A549 (cell line): Measurements from ENCODE around the gene CREB5. TPM values are rescaled to one million over a fixed set of nuclear protein-coding genes. Genes with fewer than 3 reads are reported as not detected.

Experiments used
- ATAC-seq, 2 experiments: fragments of 200-7000 bp in 1 of 2; fragments of >200 bp in 1 of 2; cut with Nextera tagmentation in 1 of 2; cut with Tn5 transposase in 1 of 2; 3 replicates each; pipeline versions ENCODE4 v1.8.0 to v1.9.1; 2018 to 2020; ENCODE audit warnings: mild to moderate bottlenecking in 1 of 2, moderate library complexity in 1 of 2
- CTCF ChIA-PET: fragments of 300-600 bp; sonication (Branson Sonifier 250); formaldehyde crosslinking; extraction: SDS; loops from one replicate; lab custom pipeline; 2021; ENCODE audit warnings: antibody characterized with exemption, inconsistent platforms; lab: Yijun Ruan, JAX
- POLR2A ChIA-PET: fragments of 350-600 bp; formaldehyde crosslinking; extraction: SDS; loops from one replicate; lab custom pipeline; 2021; ENCODE audit warnings: antibody characterized with exemption, inconsistent platforms; lab: Yijun Ruan, JAX
- DNase-seq, 2 experiments: peaks; one replicate each; pipeline versions ENCODE4 v3.0.0 to v3.0.0-alpha.2; 2011 to 2016; ENCODE audit warnings: low read depth in 1 of 2, low spot score in 1 of 2
- FAIRE-seq: peaks from 2 replicates; lab custom pipeline; 2011; peaks lifted over from hg19 to GRCh38; lab: Jason Lieb, UNC
- H3K27ac ChIP-seq, 2 experiments: fragments of >200 bp; sonication (Bioruptor Twin); formaldehyde crosslinking; 3 replicates each; pipeline ENCODE4 v1.5.1; 2016 to 2017
- H3K4me1 ChIP-seq: fragments of >200 bp; sonication (Bioruptor Twin); formaldehyde crosslinking; 3 replicates; pipeline ENCODE4 v1.6.1; 2016
- H3K4me2 ChIP-seq: fragments of >200 bp; sonication (Bioruptor Twin); formaldehyde crosslinking; 3 replicates; pipeline ENCODE4 v1.6.1; 2016
- H3K4me3 ChIP-seq: fragments of >200 bp; sonication (Bioruptor Twin); formaldehyde crosslinking; 3 replicates; pipeline ENCODE4 v1.5.1; 2016
- H3K9me3 ChIP-seq: fragments of >200 bp; sonication (Bioruptor Twin); formaldehyde crosslinking; 3 replicates; pipeline ENCODE4 v1.6.1; 2016
- BHLHE40 ChIP-seq: IDR thresholded peaks from 2 replicates; pipeline ENCODE4 v1.6.1; 2012; ENCODE audit warnings: low read depth, low read length, inconsistent platforms
- CBX2 ChIP-seq: fragments of 200-600 bp; sonication (generic); IDR thresholded peaks from 2 replicates; pipeline ENCODE4 v1.6.1; 2016; ENCODE audit warnings: low read depth, mild to moderate bottlenecking, borderline replicate concordance
- CBX8 ChIP-seq: fragments of 200-600 bp; sonication (generic); IDR thresholded peaks from 2 replicates; pipeline ENCODE4 v1.6.1; 2016
- EHF ChIP-seq: fragments of 250-450 bp; sonication (Bioruptor Pico); IDR thresholded peaks from 2 replicates; pipeline ENCODE4 v1.5.0; 2020; ENCODE audit warnings: mild to moderate bottlenecking
- FOSL2 ChIP-seq, 2 experiments: fragments of 450-650 bp in 1 of 2; fragments of >200 bp in 1 of 2; sonication (Bioruptor Twin) in 1 of 2; formaldehyde crosslinking; IDR thresholded peaks; 2 replicates each; pipeline versions ENCODE4 v1.5.0 to v1.6.1; 2016 to 2020; ENCODE audit warnings: mild to moderate bottlenecking in 1 of 2, moderate library complexity in 1 of 2
- FOXS1 ChIP-seq: fragments of 250-450 bp; sonication (Bioruptor Pico); IDR thresholded peaks from 2 replicates; pipeline ENCODE4 v1.5.0; 2020; ENCODE audit warnings: mild to moderate bottlenecking, moderate library complexity
- HDAC2 ChIP-seq: fragments of 200-600 bp; sonication (generic); IDR thresholded peaks from 2 replicates; pipeline ENCODE4 v1.6.1; 2016
- HOXB13 ChIP-seq: fragments of 250-450 bp; sonication (Bioruptor Pico); IDR thresholded peaks from 2 replicates; pipeline ENCODE4 v1.5.0; 2020; ENCODE audit warnings: low read depth, mild to moderate bottlenecking, moderate library complexity
- JUNB ChIP-seq: fragments of >200 bp; sonication (Bioruptor Twin); formaldehyde crosslinking; IDR thresholded peaks from 2 replicates; pipeline ENCODE4 v1.6.1; 2016
- MAZ ChIP-seq: fragments of 150-350 bp; IDR thresholded peaks from 2 replicates; pipeline ENCODE4 v1.6.1; 2014; ENCODE audit warnings: antibody characterized with exemption, low read depth, low read length, borderline replicate concordance
- NPAS2 ChIP-seq: fragments of 250-450 bp; sonication (Bioruptor Pico); IDR thresholded peaks from 2 replicates; pipeline ENCODE4 v1.8.0; 2022; ENCODE audit warnings: mild to moderate bottlenecking, moderate library complexity, borderline replicate concordance
- PHF8 ChIP-seq: fragments of 200-600 bp; sonication (generic); IDR thresholded peaks from 2 replicates; pipeline ENCODE4 v1.6.1; 2016; ENCODE audit warnings: low read depth, mild to moderate bottlenecking, antibody characterized with exemption, moderate library complexity, borderline replicate concordance
- RCOR1 ChIP-seq: fragments of 150-350 bp; IDR thresholded peaks from 2 replicates; pipeline ENCODE4 v1.6.1; 2014; ENCODE audit warnings: antibody characterized with exemption, low read length, low read depth
- SREBF2 ChIP-seq: fragments of 450-650 bp; IDR thresholded peaks from 2 replicates; pipeline ENCODE4 v1.6.1; 2014; ENCODE audit warnings: mild to moderate bottlenecking, moderate library complexity
- WGBS: methylation state at CpG from one replicate; pipeline ENCODE4 v1.1.6; 2017; ENCODE audit errors: missing lambda C conversion rate; 5-methylcytosine and 5-hydroxymethylcytosine counted together
- polyA plus RNA-seq, 4 experiments: library from polyadenylated mRNA; depleted of rRNA in 3 of 4; stranded (reverse); fragments of >200 nt; fragmentation: RNase III in 1 of 4; extraction: RNeasy Plus Mini Kit Qiagen cat#74134 plus additional on column Dnase treatment in 1 of 4; gene quantifications; 2 replicates in 3 of 4; 3 replicates in 1 of 4; pipeline ENCODE4 v1.2.3, GENCODE V29; 2011 to 2017
- TF ChIP-seq, protein P1 (sequence below): fragments of 150-350 bp; IDR thresholded peaks from 2 replicates; pipeline ENCODE4 v1.6.1; 2014; ENCODE audit warnings: low read depth, mild to moderate bottlenecking, low read length
- TF ChIP-seq, protein P2 (sequence below): IDR thresholded peaks from 2 replicates; pipeline ENCODE4 v1.6.1; 2012; ENCODE audit warnings: low read depth, borderline replicate concordance
- TF ChIP-seq, protein P3 (sequence below): fragments of 250-450 bp; sonication (Bioruptor Pico); IDR thresholded peaks from 2 replicates; pipeline ENCODE4 v1.5.0; 2021; ENCODE audit warnings: mild to moderate bottlenecking, moderate library complexity, borderline replicate concordance
- TF ChIP-seq, protein P4 (sequence below): fragments of >200 bp; sonication (Bioruptor Twin); formaldehyde crosslinking; IDR thresholded peaks from 3 replicates; pipeline ENCODE4 v1.6.1; 2016

Gene CREB5
- polyA plus RNA-seq, 2 of the 4 experiments (the other 2 are of a cell fraction): 0.61 to 1.5 TPM

DNA sequence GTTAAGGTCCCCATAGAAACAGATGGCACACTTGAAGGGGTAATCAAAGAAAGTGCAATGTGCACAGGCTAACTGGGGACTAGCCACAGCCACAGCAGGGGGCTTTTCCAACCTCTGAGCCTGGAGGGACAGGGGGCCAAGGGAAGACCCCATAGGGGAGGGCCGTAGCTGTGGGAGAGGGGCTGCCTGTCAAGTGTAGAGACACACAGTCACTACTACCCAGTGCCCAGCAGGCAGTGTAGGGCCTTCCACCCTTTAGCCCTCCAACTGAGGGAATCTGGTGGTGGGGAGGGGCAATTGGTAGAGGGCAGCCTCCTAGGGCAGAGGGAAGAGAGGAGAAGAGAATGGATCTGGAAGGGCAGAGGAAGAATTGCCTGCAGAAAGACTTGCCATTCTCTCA, 54.6 kb downstream of the CREB5 start:
- no peaks in the 10 kb centered on the region for H3K9me3 ChIP-seq
- H3K4me2 ChIP-seq: no peak overlapping the region
- POLR2A ChIA-PET: no interaction called here
- 0% methylated on average over 1 of the region's 1 CpG for WGBS
- ATAC-seq (no peak), FAIRE-seq (no peak)
- H3K4me3 ChIP-seq: no peak overlapping the region
- TF ChIP-seq, protein P1, sequence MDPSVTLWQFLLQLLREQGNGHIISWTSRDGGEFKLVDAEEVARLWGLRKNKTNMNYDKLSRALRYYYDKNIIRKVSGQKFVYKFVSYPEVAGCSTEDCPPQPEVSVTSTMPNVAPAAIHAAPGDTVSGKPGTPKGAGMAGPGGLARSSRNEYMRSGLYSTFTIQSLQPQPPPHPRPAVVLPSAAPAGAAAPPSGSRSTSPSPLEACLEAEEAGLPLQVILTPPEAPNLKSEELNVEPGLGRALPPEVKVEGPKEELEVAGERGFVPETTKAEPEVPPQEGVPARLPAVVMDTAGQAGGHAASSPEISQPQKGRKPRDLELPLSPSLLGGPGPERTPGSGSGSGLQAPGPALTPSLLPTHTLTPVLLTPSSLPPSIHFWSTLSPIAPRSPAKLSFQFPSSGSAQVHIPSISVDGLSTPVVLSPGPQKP: no peak
- TF ChIP-seq, all 56 proteins: peak for 0
- H3K27ac ChIP-seq: no peak overlapping the region
- CTCF ChIA-PET: no interaction called here
- no peaks in the 10 kb centered on the region for H3K4me1 ChIP-seq
- DNase-seq: no peak

DNA sequence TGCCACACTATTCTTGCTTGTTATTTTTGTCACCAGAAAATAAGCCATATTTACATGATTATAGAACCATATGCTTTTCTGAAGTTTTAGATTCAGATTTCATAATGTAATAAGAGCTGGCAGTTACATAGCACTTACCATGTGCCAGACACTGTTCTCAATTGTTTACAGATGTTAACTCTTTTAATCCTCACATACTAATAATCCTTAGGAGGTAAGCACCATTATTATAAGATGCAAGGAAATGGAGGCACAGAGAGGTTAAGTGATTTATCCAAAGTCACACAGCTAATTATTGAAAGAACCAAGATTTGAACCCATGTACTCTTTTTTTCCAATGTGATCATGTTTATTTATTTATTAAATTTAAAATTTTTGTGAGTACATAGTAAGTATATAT, 57.2 kb downstream of the CREB5 start:
- Histone ChIP-seq H3K4me1 (no peaks in the 10 kb centered on the region), H3K4me2 (no peak overlapping the region), H3K9me3 (no peaks in the 10 kb centered on the region)
- FAIRE-seq: no peak
- CTCF ChIA-PET: interaction anchor here (1.4 to 1.6 kb wide), 2 partner anchors 15 to 26 kb away, joined by 3 to 5 read pairs; no protein-coding TSS in a partner anchor
- TF ChIP-seq SREBF2 (no peak), FOSL2 (IDR thresholded peaks at IDR 0.05) (no peak), FOSL2 (CRISPR knock-in tag; IDR thresholded peaks at IDR 0.05) (no peak), EHF (CRISPR knock-in tag) (no peak), PHF8 (no peak), NPAS2 (no peak), HDAC2 (no peak), MAZ (no peak), RCOR1 (no peak), CBX8 (no peak), JUNB (no peak)
- TF ChIP-seq, protein P1: no peak
- TF ChIP-seq, protein P2, sequence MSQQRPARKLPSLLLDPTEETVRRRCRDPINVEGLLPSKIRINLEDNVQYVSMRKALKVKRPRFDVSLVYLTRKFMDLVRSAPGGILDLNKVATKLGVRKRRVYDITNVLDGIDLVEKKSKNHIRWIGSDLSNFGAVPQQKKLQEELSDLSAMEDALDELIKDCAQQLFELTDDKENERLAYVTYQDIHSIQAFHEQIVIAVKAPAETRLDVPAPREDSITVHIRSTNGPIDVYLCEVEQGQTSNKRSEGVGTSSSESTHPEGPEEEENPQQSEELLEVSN: no peak
- TF ChIP-seq, all 56 proteins: peak for 0
- no peak for ATAC-seq
- no peak for DNase-seq
- H3K27ac ChIP-seq: no peak overlapping the region
- no peak overlapping the region for H3K4me3 ChIP-seq
- POLR2A ChIA-PET: no interaction called here

DNA sequence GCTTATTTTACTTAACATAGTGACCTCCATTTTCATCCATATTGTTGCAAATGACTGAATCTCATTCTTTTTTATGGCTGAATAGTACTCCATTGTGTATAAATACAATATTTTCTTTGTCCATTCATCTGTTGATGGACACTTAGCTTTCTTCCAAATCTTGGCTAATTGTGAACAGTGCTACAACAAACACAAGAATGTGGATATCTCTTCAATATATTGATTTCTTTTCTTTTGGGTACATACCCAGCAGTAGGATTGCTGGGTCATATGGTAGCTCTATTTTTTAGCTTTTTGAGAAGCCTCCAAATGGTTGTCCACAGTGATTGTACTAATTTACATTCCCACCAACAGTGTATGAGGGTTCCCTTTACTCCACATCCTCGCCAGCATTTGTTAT, 58.0 kb downstream of the CREB5 start:
- Histone ChIP-seq H3K4me1 (no peaks in the 10 kb centered on the region), H3K4me3 (no peak overlapping the region), H3K9me3 (no peaks in the 10 kb centered on the region), H3K27ac (no peak overlapping the region), H3K4me2 (no peak overlapping the region)
- no peak for FAIRE-seq
- ChIA-PET POLR2A (no interaction called here), CTCF (no interaction called here)
- ATAC-seq: no peak
- 33% methylated on average over 1 of the region's 1 CpG for WGBS
- TF ChIP-seq, protein P3, sequence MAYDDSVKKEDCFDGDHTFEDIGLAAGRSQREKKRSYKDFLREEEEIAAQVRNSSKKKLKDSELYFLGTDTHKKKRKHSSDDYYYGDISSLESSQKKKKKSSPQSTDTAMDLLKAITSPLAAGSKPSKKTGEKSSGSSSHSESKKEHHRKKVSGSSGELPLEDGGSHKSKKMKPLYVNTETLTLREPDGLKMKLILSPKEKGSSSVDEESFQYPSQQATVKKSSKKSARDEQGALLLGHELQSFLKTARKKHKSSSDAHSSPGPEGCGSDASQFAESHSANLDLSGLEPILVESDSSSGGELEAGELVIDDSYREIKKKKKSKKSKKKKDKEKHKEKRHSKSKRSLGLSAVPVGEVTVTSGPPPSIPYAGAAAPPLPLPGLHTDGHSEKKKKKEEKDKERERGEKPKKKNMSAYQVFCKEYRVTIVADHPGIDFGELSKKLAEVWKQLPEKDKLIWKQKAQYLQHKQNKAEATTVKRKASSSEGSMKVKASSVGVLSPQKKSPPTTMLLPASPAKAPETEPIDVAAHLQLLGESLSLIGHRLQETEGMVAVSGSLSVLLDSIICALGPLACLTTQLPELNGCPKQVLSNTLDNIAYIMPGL (CRISPR knock-in tag): no peak
- TF ChIP-seq CBX2 (no peak), PHF8 (no peak), BHLHE40 (no peak), FOXS1 (no peak), HOXB13 (no peak)
- TF ChIP-seq, protein P4, sequence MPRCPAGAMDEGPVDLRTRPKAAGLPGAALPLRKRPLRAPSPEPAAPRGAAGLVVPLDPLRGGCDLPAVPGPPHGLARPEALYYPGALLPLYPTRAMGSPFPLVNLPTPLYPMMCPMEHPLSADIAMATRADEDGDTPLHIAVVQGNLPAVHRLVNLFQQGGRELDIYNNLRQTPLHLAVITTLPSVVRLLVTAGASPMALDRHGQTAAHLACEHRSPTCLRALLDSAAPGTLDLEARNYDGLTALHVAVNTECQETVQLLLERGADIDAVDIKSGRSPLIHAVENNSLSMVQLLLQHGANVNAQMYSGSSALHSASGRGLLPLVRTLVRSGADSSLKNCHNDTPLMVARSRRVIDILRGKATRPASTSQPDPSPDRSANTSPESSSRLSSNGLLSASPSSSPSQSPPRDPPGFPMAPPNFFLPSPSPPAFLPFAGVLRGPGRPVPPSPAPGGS: no peak
- no peak for DNase-seq
